ENCODE results near the gene BMP6. TPM values are rescaled to one million over a fixed set of nuclear protein-coding genes. Genes with fewer than 3 reads are reported as not detected.
"Not testable (repeated sequence)": the region's sequence is repeated elsewhere in the genome, so short reads cannot be mapped to it uniquely, and the experiment has no call there.

The BMP6 gene
- total RNA-seq, 1 donor: 0.72 TPM

- Histone ChIP-seq H3K27me3 (ENCODE audit: insufficient read depth, low read length) (no peaks in the 10 kb centered on the region), H3K27ac (ENCODE audit: low read depth, low read length) (no peak overlapping the region), H3K9me3 (ENCODE audit: low read depth, low read length) (no peaks in the 10 kb centered on the region), H3K4me3 (ENCODE audit: insufficient read depth, low read length) (no peak overlapping the region), H3K36me3 (ENCODE audit: insufficient read depth, low read length) (peaks cover 95% of the 10 kb centered on the region), H3K4me1 (ENCODE audit: insufficient read depth, low read length) (no peaks in the 10 kb centered on the region), H4K20me1 (ENCODE audit: insufficient read depth, low read length) (peaks cover 25% of the 10 kb centered on the region), H3K4me2 (ENCODE audit: insufficient read depth, low read length) (no peak overlapping the region), H3K79me2 (ENCODE audit: insufficient read depth, low read length) (peaks cover 27% of the 10 kb centered on the region), H2AFZ (ENCODE audit: low read length) (no peak overlapping the region)
- DNase-seq (ENCODE audit: insufficient read length, low spot score, missing footprints): no peak
- TF ChIP-seq CTCF (IDR thresholded peaks at IDR 0.05; ENCODE audit: extremely low read depth, low read depth, low read length): no peak
These were observed 171.7 kb downstream of the BMP6 start for GRCh38 chr6:7897461-7898192.

- not testable (repeated sequence) for H3K4me3 ChIP-seq (ENCODE audit: insufficient read depth, low read length); H2AFZ ChIP-seq (ENCODE audit: low read length); H3K4me2 ChIP-seq (ENCODE audit: insufficient read depth, low read length); H3K27me3 ChIP-seq (ENCODE audit: insufficient read depth, low read length); DNase-seq (ENCODE audit: insufficient read length, low spot score, missing footprints); H3K27ac ChIP-seq (ENCODE audit: low read depth, low read length); H3K9me3 ChIP-seq (ENCODE audit: low read depth, low read length); H3K4me1 ChIP-seq (ENCODE audit: insufficient read depth, low read length)
- Histone ChIP-seq H3K79me2 (ENCODE audit: insufficient read depth, low read length) (peaks cover 32% of the 10 kb centered on the region), H3K36me3 (ENCODE audit: insufficient read depth, low read length) (peaks cover 95% of the 10 kb centered on the region), H4K20me1 (ENCODE audit: insufficient read depth, low read length) (peaks cover 25% of the 10 kb centered on the region)
These were observed 172.3 kb downstream of the BMP6 start for GRCh38 chr6:7898193-7898586.

GRCh38 chr6:7899101-7899888 lies 173.4 kb downstream of the BMP6 start:
- Histone ChIP-seq H3K36me3 (ENCODE audit: insufficient read depth, low read length) (peaks cover 95% of the 10 kb centered on the region), H4K20me1 (ENCODE audit: insufficient read depth, low read length) (peaks cover 29% of the 10 kb centered on the region), H3K27me3 (ENCODE audit: insufficient read depth, low read length) (no peaks in the 10 kb centered on the region), H3K27ac (ENCODE audit: low read depth, low read length) (no peak overlapping the region), H3K4me2 (ENCODE audit: insufficient read depth, low read length) (no peak overlapping the region), H3K9me3 (ENCODE audit: low read depth, low read length) (no peaks in the 10 kb centered on the region), H2AFZ (ENCODE audit: low read length) (no peak overlapping the region), H3K79me2 (ENCODE audit: insufficient read depth, low read length) (peaks cover 41% of the 10 kb centered on the region), H3K4me1 (ENCODE audit: insufficient read depth, low read length) (no peaks in the 10 kb centered on the region), H3K4me3 (ENCODE audit: insufficient read depth, low read length) (no peak overlapping the region)
- TF ChIP-seq CTCF (IDR thresholded peaks at IDR 0.05; ENCODE audit: extremely low read depth, low read depth, low read length): no peak
- DNase-seq (ENCODE audit: insufficient read length, low spot score, missing footprints): no peak

DNA sequence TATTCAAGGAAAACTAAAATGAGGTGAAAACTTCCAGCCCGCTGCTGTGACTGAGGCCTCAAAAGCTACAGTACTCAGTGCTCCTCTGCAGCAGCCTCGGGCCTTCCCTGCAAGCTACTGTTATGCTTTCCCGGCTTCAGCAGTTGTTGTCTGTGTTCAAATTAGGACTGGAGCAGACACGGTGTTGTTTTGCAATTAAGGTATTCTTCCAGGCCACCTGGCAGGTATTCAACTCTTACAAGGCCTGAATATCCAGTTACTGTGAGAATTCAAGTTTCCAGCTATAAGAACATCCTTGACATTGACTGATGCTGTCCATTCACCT lies 174.0 kb downstream of the BMP6 start:
- H3K4me3 ChIP-seq (ENCODE audit: insufficient read depth, low read length): no peak overlapping the region
- no peak for TF ChIP-seq CTCF (IDR thresholded peaks at IDR 0.05; ENCODE audit: extremely low read depth, low read depth, low read length)
- H3K79me2 ChIP-seq (ENCODE audit: insufficient read depth, low read length): peaks cover 47% of the 10 kb centered on the region
- H3K9me3 ChIP-seq (ENCODE audit: low read depth, low read length): no peaks in the 10 kb centered on the region
- no peaks in the 10 kb centered on the region for H3K27me3 ChIP-seq (ENCODE audit: insufficient read depth, low read length)
- no peak for DNase-seq (ENCODE audit: insufficient read length, low spot score, missing footprints)
- no peaks in the 10 kb centered on the region for H3K4me1 ChIP-seq (ENCODE audit: insufficient read depth, low read length)
- H3K27ac ChIP-seq (ENCODE audit: low read depth, low read length): no peak overlapping the region
- H2AFZ ChIP-seq (ENCODE audit: low read length): no peak overlapping the region
- no peak overlapping the region for H3K4me2 ChIP-seq (ENCODE audit: insufficient read depth, low read length)
- H4K20me1 ChIP-seq (ENCODE audit: insufficient read depth, low read length): peaks cover 35% of the 10 kb centered on the region
- H3K36me3 ChIP-seq (ENCODE audit: insufficient read depth, low read length): peaks cover 94% of the 10 kb centered on the region

Measured in osteoblast (primary cell).